VCaP (cell line): ENCODE measurements around the gene CA14.
A peak's percentile ranks its signal among the peaks of the same experiment; 100 is the strongest.

Source experiments
- H3K27ac ChIP-seq: fragments of 450-650 bp; 2 replicates; pipeline ENCODE4 v1.5.1; 2017
- CTCF ChIP-seq: fragments of 450-650 bp; conservative IDR thresholded peaks from 2 replicates; pipeline ENCODE4 v1.5.1; 2017; ENCODE audit warnings: mild to moderate bottlenecking, moderate library complexity

CA14 gene

GRCh38 chr1:150262388-150263320 is 5.1 kb downstream of the CA14 start:
- H3K27ac ChIP-seq, result no peak overlapping the region
- no peak for TF ChIP-seq CTCF

GRCh38 chr1:150263549-150263948 is 6.0 kb downstream of the CA14 start:
- no peak for TF ChIP-seq CTCF
- no peak overlapping the region for H3K27ac ChIP-seq

GRCh38 chr1:150267896-150268295 is 10.3 kb downstream of the CA14 start:
- peak overlapping the region; percentile 87 for H3K27ac ChIP-seq

GRCh38 chr1:150268340-150268704 is 10.7 kb downstream of the CA14 start:
- H3K27ac ChIP-seq, result peak overlapping the region; percentile 87
- TF ChIP-seq CTCF, result no peak

More at GRCh38 chr1:150267896-150268295, 10.3 kb downstream of the CA14 start:
- TF ChIP-seq CTCF, result no peak

- H3K27ac ChIP-seq, result peak within 1 kb of the TSS; percentile 87
- TF ChIP-seq CTCF, result no peak
Observed at GRCh38 chr1:150268705-150269403, 11.3 kb downstream of the CA14 start, which contains the start of gene APH1A. Gene APH1A, minus strand, starts transcription at chr1:150269016. Its CDS starts 206 bp downstream, at chr1:150268810.

- peak overlapping the region; percentile 87 for H3K27ac ChIP-seq
- TF ChIP-seq CTCF, result no peak
Observed at GRCh38 chr1:150269451-150269850, 11.9 kb downstream of the CA14 start.

GRCh38 chr1:150271291-150271959 is 13.9 kb downstream of the CA14 start:
- no peak for TF ChIP-seq CTCF
- no peak overlapping the region for H3K27ac ChIP-seq
